Limb (tissue), 2 donors: ENCODE measurements around the gene ATP2A2.
"Not testable (repeated sequence)": the region's sequence is repeated elsewhere in the genome, so short reads cannot be mapped to it uniquely, and the experiment has no call there.

Experiments
- DNase-seq, 2 donors: peaks; one replicate each; pipeline ENCODE4 v3.0.0-alpha.2; 2016; ENCODE audit errors: extremely low spot score in 2 of 2

Gene ATP2A2

GRCh38 chr12:110366321-110367142, 85.5 kb downstream of the ATP2A2 start:
- DNase-seq = no peak

- DNase-seq = peak in 1 of 2 donors; percentile 21
Observed at GRCh38 chr12:110367181-110367864, 86.3 kb downstream of the ATP2A2 start.

GRCh38 chr12:110369992-110370391, 88.9 kb downstream of the ATP2A2 start:
- no peak for DNase-seq

GRCh38 chr12:110370732-110371231, 89.7 kb downstream of the ATP2A2 start:
- no peak for DNase-seq

- no peak for DNase-seq
Observed at GRCh38 chr12:110371408-110372055, 90.5 kb downstream of the ATP2A2 start.

- no peak for DNase-seq
Observed at GRCh38 chr12:110372056-110372425, 91.0 kb downstream of the ATP2A2 start.

GRCh38 chr12:110373025-110373424, 92.0 kb downstream of the ATP2A2 start:
- DNase-seq = no peak

- DNase-seq = no peak
Observed at GRCh38 chr12:110373425-110373824, 92.4 kb downstream of the ATP2A2 start.

- no peak for DNase-seq
Observed at GRCh38 chr12:110373962-110374611, 93.0 kb downstream of the ATP2A2 start.

GRCh38 chr12:110378131-110378790, 97.2 kb downstream of the ATP2A2 start:
- DNase-seq = not testable (repeated sequence)

GRCh38 chr12:110379197-110379596, 98.2 kb downstream of the ATP2A2 start:
- no peak for DNase-seq

GRCh38 chr12:110379631-110380030, 98.6 kb downstream of the ATP2A2 start:
- no peak for DNase-seq

GRCh38 chr12:110382683-110383082, 101.6 kb downstream of the ATP2A2 start:
- DNase-seq = no peak
